ENCODE data around the gene LAMB1. TPM values are rescaled to one million over a fixed set of nuclear protein-coding genes. Genes with fewer than 3 reads are reported as not detected.

Gene LAMB1
- total and polyA plus RNA-seq, 2 donors from 2014 or later: 140 to 312 TPM

GRCh38 chr7:107936312-107936711 is 66.6 kb downstream of the LAMB1 start:
- Histone ChIP-seq H3K9me3 (ENCODE audit: control insufficient read depth in 2 of 3, insufficient read depth in 1 of 3, low read length in 3 of 3) (no peaks in the 10 kb centered on the region), H3K4me1 (ENCODE audit: control insufficient read depth in 2 of 3, insufficient read depth in 2 of 3, low read depth in 1 of 3, low read length in 3 of 3) (peaks cover 0 to 6% (median 4%) of the 10 kb centered on the region in 3 donors), H3K27ac (ENCODE audit: low read depth in 2 of 2, low read length in 2 of 2) (no peak overlapping the region), H3K4me3 (ENCODE audit: low read length in 3 of 3) (no peak overlapping the region), H3K36me3 (ENCODE audit: control insufficient read depth in 2 of 3, insufficient read depth in 3 of 3, low read length in 3 of 3) (peaks cover 6 to 64% (median 22%) of the 10 kb centered on the region in 3 donors), H3K27me3 (ENCODE audit: control insufficient read depth, insufficient read depth, low read length) (no peaks in the 10 kb centered on the region), H3K9ac (ENCODE audit: low read length in 3 of 3) (no peak overlapping the region)
- FAIRE-seq (no peak), DNase-seq (no peak)
- intact Hi-C loops (cut with DNase I): no loop called here
- no peak for TF ChIP-seq CTCF (IDR thresholded peaks at IDR 0.05; ENCODE audit: borderline replicate concordance, extremely low read depth, insufficient read depth)

- peaks cover 6 to 71% (median 19%) of the 10 kb centered on the region in 3 donors for H3K36me3 ChIP-seq (ENCODE audit: control insufficient read depth in 2 of 3, insufficient read depth in 3 of 3, low read length in 3 of 3)
- no peak overlapping the region for H3K27ac ChIP-seq (ENCODE audit: low read depth in 2 of 2, low read length in 2 of 2)
- H3K9me3 ChIP-seq (ENCODE audit: control insufficient read depth in 2 of 3, insufficient read depth in 1 of 3, low read length in 3 of 3): no peaks in the 10 kb centered on the region
- intact Hi-C loops (cut with DNase I): no loop called here
- no peak overlapping the region for H3K4me3 ChIP-seq (ENCODE audit: low read length in 3 of 3)
- no peaks in the 10 kb centered on the region for H3K27me3 ChIP-seq (ENCODE audit: control insufficient read depth, insufficient read depth, low read length)
- DNase-seq (no peak), FAIRE-seq (no peak)
- H3K9ac ChIP-seq (ENCODE audit: low read length in 3 of 3): no peak overlapping the region
- TF ChIP-seq CTCF (IDR thresholded peaks at IDR 0.05; ENCODE audit: borderline replicate concordance, extremely low read depth, insufficient read depth): no peak
- peaks cover 0 to 5% (median 2%) of the 10 kb centered on the region in 3 donors for H3K4me1 ChIP-seq (ENCODE audit: control insufficient read depth in 2 of 3, insufficient read depth in 2 of 3, low read depth in 1 of 3, low read length in 3 of 3)
Observed at GRCh38 chr7:107934991-107935770, 67.8 kb downstream of the LAMB1 start.

GRCh38 chr7:107933386-107934013 is 69.5 kb downstream of the LAMB1 start:
- H3K4me3 ChIP-seq (ENCODE audit: low read length in 3 of 3): no peak overlapping the region
- H3K27me3 ChIP-seq (ENCODE audit: control insufficient read depth, insufficient read depth, low read length): no peaks in the 10 kb centered on the region
- intact Hi-C loops (cut with DNase I): no loop called here
- H3K4me1 ChIP-seq (ENCODE audit: control insufficient read depth in 2 of 3, insufficient read depth in 2 of 3, low read depth in 1 of 3, low read length in 3 of 3): no peaks in the 10 kb centered on the region
- no peaks in the 10 kb centered on the region for H3K9me3 ChIP-seq (ENCODE audit: control insufficient read depth in 2 of 3, insufficient read depth in 1 of 3, low read length in 3 of 3)
- no peak overlapping the region for H3K27ac ChIP-seq (ENCODE audit: low read depth in 2 of 2, low read length in 2 of 2)
- H3K36me3 ChIP-seq (ENCODE audit: control insufficient read depth in 2 of 3, insufficient read depth in 3 of 3, low read length in 3 of 3): peaks cover 5 to 69% (median 18%) of the 10 kb centered on the region in 3 donors
- no peak overlapping the region for H3K9ac ChIP-seq (ENCODE audit: low read length in 3 of 3)
- no peak for FAIRE-seq
- no peak for DNase-seq
- no peak for TF ChIP-seq CTCF (IDR thresholded peaks at IDR 0.05; ENCODE audit: borderline replicate concordance, extremely low read depth, insufficient read depth)

Measured in kidney (tissue), 14 donors.